HEK293 (cell line): ENCODE measurements around the gene NOL6.

ENCODE experiments used
- CTCF ChIA-PET: fragments of 350-600 bp; formaldehyde crosslinking; extraction: SDS; loops from one replicate; lab custom pipeline; 2021; ENCODE audit warnings: antibody characterized with exemption; lab: Yijun Ruan, JAX
- POLR2A ChIA-PET: fragments of 300-600 bp; formaldehyde crosslinking; extraction: SDS; loops from one replicate; lab custom pipeline; 2020; ENCODE audit warnings: antibody characterized with exemption, inconsistent platforms; lab: Yijun Ruan, JAX
- H3K27ac ChIP-seq: fragments of 200-500 bp; sonication (Bioruptor generic); 2 replicates; pipeline ENCODE4 v1.5.1; 2014; ENCODE audit warnings: low read depth, low read length, control low read depth, inconsistent platforms; ENCODE audit errors: extremely low read depth
- H3K36me3 ChIP-seq, 2 experiments: fragments of 200-500 bp in 1 of 2; sonication (Bioruptor generic) in 1 of 2; 1 replicate in 1 of 2; 2 replicates in 1 of 2; pipeline ENCODE4 v1.5.1; 2014 to 2017; ENCODE audit warnings: inconsistent platforms in 2 of 2, low read length in 2 of 2; ENCODE audit not compliant: control insufficient read depth in 2 of 2, insufficient read depth in 1 of 2
- H3K4me1 ChIP-seq: fragments of 200-500 bp; sonication (Bioruptor generic); 2 replicates; pipeline ENCODE4 v1.5.1; 2014; ENCODE audit warnings: mild to moderate bottlenecking, low read length, inconsistent platforms; ENCODE audit not compliant: control insufficient read depth, insufficient read depth
- H3K4me3 ChIP-seq: 2 replicates; pipeline ENCODE4 v1.5.1; 2011; ENCODE audit warnings: low read depth, mild to moderate bottlenecking, control low read depth, low read length, moderate library complexity
- H3K9me3 ChIP-seq: fragments of 200-500 bp; sonication (Bioruptor generic); 2 replicates; pipeline ENCODE4 v1.5.1; 2014; ENCODE audit warnings: low read depth, low read length, inconsistent platforms; ENCODE audit not compliant: control insufficient read depth, insufficient read depth
- BCL11B ChIP-seq: fragments of 450-650 bp; formaldehyde crosslinking; IDR thresholded peaks from 2 replicates; pipeline ENCODE4 v1.5.1; 2016; ENCODE audit warnings: low read depth, missing biosample characterization, missing genetic modification characterization
- GLI4 ChIP-seq: fragments of 450-650 bp; formaldehyde crosslinking; IDR thresholded peaks from 2 replicates; pipeline ENCODE4 v1.5.1; 2016; ENCODE audit warnings: missing biosample characterization, missing genetic modification characterization
- HOXD13 ChIP-seq: sonication (generic); formaldehyde crosslinking; IDR thresholded peaks from 2 replicates; pipeline ENCODE4 v1.8.0; 2022; ENCODE audit warnings: missing genetic modification reagents, borderline replicate concordance
- KLF8 ChIP-seq: fragments of 450-650 bp; formaldehyde crosslinking; IDR thresholded peaks from 2 replicates; pipeline ENCODE4 v1.5.1; 2016; ENCODE audit warnings: missing biosample characterization, missing genetic modification characterization
- MYNN ChIP-seq: fragments of 450-650 bp; formaldehyde crosslinking; IDR thresholded peaks from 2 replicates; pipeline ENCODE4 v1.5.1; 2016; ENCODE audit warnings: missing biosample characterization, missing genetic modification characterization, borderline replicate concordance
- OVOL3 ChIP-seq: fragments of 450-650 bp; formaldehyde crosslinking; IDR thresholded peaks from 2 replicates; pipeline ENCODE4 v1.5.1; 2016; ENCODE audit warnings: missing biosample characterization, missing genetic modification characterization
- PBX3 ChIP-seq: sonication (generic); formaldehyde crosslinking; IDR thresholded peaks from 2 replicates; pipeline ENCODE4 v1.8.1; 2022; ENCODE audit warnings: mild to moderate bottlenecking, moderate library complexity, missing genetic modification reagents
- PRDM10 ChIP-seq: fragments of 450-650 bp; formaldehyde crosslinking; IDR thresholded peaks from 2 replicates; pipeline ENCODE4 v1.5.1; 2016; ENCODE audit warnings: missing biosample characterization, missing genetic modification characterization
- SALL2 ChIP-seq: fragments of 450-650 bp; formaldehyde crosslinking; IDR thresholded peaks from 2 replicates; pipeline ENCODE4 v1.5.0; 2017; ENCODE audit warnings: missing biosample characterization, mild to moderate bottlenecking, missing genetic modification characterization, borderline replicate concordance
- SETDB1 ChIP-seq: IDR thresholded peaks from one replicate; pipeline ENCODE4 v1.6.1; 2017; ENCODE audit warnings: mild to moderate bottlenecking, low read length, moderate library complexity, mixed read lengths; ENCODE audit not compliant: insufficient read length
- ZIC2 ChIP-seq: fragments of 450-650 bp; formaldehyde crosslinking; IDR thresholded peaks from 2 replicates; pipeline ENCODE4 v1.5.1; 2016; ENCODE audit warnings: missing biosample characterization, missing genetic modification characterization
- ZNF18 ChIP-seq: fragments of 450-650 bp; formaldehyde crosslinking; IDR thresholded peaks from 2 replicates; pipeline ENCODE4 v1.5.1; 2016; ENCODE audit warnings: missing biosample characterization, missing genetic modification characterization
- ZNF184 ChIP-seq: fragments of 450-650 bp; IDR thresholded peaks from 2 replicates; pipeline ENCODE4 v1.5.1; 2018; ENCODE audit warnings: missing biosample characterization, mild to moderate bottlenecking, missing genetic modification characterization
- ZNF19 ChIP-seq: fragments of 450-650 bp; formaldehyde crosslinking; IDR thresholded peaks from 2 replicates; pipeline ENCODE4; 2016; ENCODE audit warnings: missing biosample characterization, missing genetic modification characterization, low read depth
- ZNF211 ChIP-seq: fragments of 450-650 bp; formaldehyde crosslinking; IDR thresholded peaks from 2 replicates; pipeline ENCODE4 v1.5.1; 2016; ENCODE audit warnings: low read depth, missing biosample characterization, missing genetic modification characterization
- ZNF221 ChIP-seq: fragments of 450-650 bp; formaldehyde crosslinking; IDR thresholded peaks from 2 replicates; pipeline ENCODE4 v1.5.1; 2017; ENCODE audit warnings: missing biosample characterization, missing genetic modification characterization, borderline replicate concordance
- ZNF239 ChIP-seq: fragments of 450-650 bp; formaldehyde crosslinking; IDR thresholded peaks from 2 replicates; pipeline ENCODE4 v1.5.1; 2016; ENCODE audit warnings: missing biosample characterization, missing genetic modification characterization
- ZNF341 ChIP-seq: fragments of 450-650 bp; formaldehyde crosslinking; IDR thresholded peaks from 2 replicates; pipeline ENCODE4; 2016; ENCODE audit warnings: low read depth, missing biosample characterization, missing genetic modification characterization
- ZNF394 ChIP-seq: fragments of 450-650 bp; formaldehyde crosslinking; IDR thresholded peaks from 2 replicates; pipeline ENCODE4 v1.5.1; 2016; ENCODE audit warnings: missing biosample characterization, missing genetic modification characterization, mild to moderate bottlenecking, moderate library complexity, borderline replicate concordance
- ZNF423 ChIP-seq: fragments of 450-650 bp; formaldehyde crosslinking; IDR thresholded peaks from 2 replicates; pipeline ENCODE4 v1.5.1; 2016; ENCODE audit warnings: missing biosample characterization, missing genetic modification characterization
- ZNF501 ChIP-seq: fragments of 450-650 bp; formaldehyde crosslinking; IDR thresholded peaks from 2 replicates; pipeline ENCODE4 v1.5.1; 2016; ENCODE audit warnings: missing biosample characterization, missing genetic modification characterization
- ZNF560 ChIP-seq: fragments of 450-650 bp; formaldehyde crosslinking; IDR thresholded peaks from 2 replicates; pipeline ENCODE4 v1.5.1; 2017; ENCODE audit warnings: missing biosample characterization, missing genetic modification characterization, borderline replicate concordance
- ZNF610 ChIP-seq: fragments of 450-650 bp; formaldehyde crosslinking; IDR thresholded peaks from 2 replicates; pipeline ENCODE4 v1.5.1; 2016; ENCODE audit warnings: missing biosample characterization, missing genetic modification characterization, borderline replicate concordance
- ZNF658 ChIP-seq: fragments of 450-650 bp; formaldehyde crosslinking; IDR thresholded peaks from 2 replicates; pipeline ENCODE4; 2016; ENCODE audit warnings: missing biosample characterization, missing genetic modification characterization
- ZNF664 ChIP-seq: fragments of 450-650 bp; formaldehyde crosslinking; IDR thresholded peaks from 2 replicates; pipeline ENCODE4 v1.5.1; 2016; ENCODE audit warnings: missing biosample characterization, missing genetic modification characterization
- ZNF768 ChIP-seq: fragments of 450-650 bp; formaldehyde crosslinking; IDR thresholded peaks from 2 replicates; pipeline ENCODE4 v1.5.1; 2018; ENCODE audit warnings: missing biosample characterization, mild to moderate bottlenecking, missing genetic modification characterization
- ZNF777 ChIP-seq: fragments of 450-650 bp; formaldehyde crosslinking; IDR thresholded peaks from 2 replicates; pipeline ENCODE4 v1.5.1; 2017; ENCODE audit warnings: missing biosample characterization, missing genetic modification characterization, borderline replicate concordance

NOL6 gene

GRCh38 chr9:33468797-33469621, 4.7 kb downstream of the NOL6 start:
- Histone ChIP-seq H3K27ac (no peak overlapping the region), H3K36me3 (peaks cover 8 to 82% of the 10 kb centered on the region in 2 experiments), H3K4me1 (no peaks in the 10 kb centered on the region), H3K4me3 (no peak overlapping the region), H3K9me3 (no peaks in the 10 kb centered on the region)
- ChIA-PET CTCF (interaction anchor here (0.6 to 10.4 kb wide), 5 partner anchors 15 to 95 kb away, joined by 3 to 176 read pairs (median 61); partner anchors contain the start of genes AQP3 and AQP7), POLR2A (interaction anchor here (0.6 kb wide), 1 partner anchor 14 kb away, joined by 3 read pairs; no protein-coding TSS in a partner anchor)
- TF ChIP-seq PBX3 (CRISPR knock-in tag) (no peak), OVOL3 (tag by site-specific recombination) (no peak), PRDM10 (tag by site-specific recombination) (no peak), ZNF423 (tag by site-specific recombination) (no peak), ZNF394 (tag by site-specific recombination) (no peak), BCL11B (tag by site-specific recombination) (no peak), ZIC2 (tag by site-specific recombination) (no peak), ZNF221 (tag by site-specific recombination) (no peak), HOXD13 (CRISPR knock-in tag) (no peak), ZNF18 (tag by site-specific recombination) (no peak), SALL2 (no peak), ZNF664 (tag by site-specific recombination) (no peak), ZNF658 (no peak)

GRCh38 chr9:33468215-33468730, 5.5 kb downstream of the NOL6 start:
- ChIA-PET CTCF (interaction anchor here (0.6 to 10.4 kb wide), 9 partner anchors 9 to 153 kb away, joined by 3 to 176 read pairs (median 12); partner anchors contain the start of genes AQP3 and AQP7), POLR2A (interaction anchor here (0.6 to 3.3 kb wide), 2 partner anchors 14 to 65 kb away, joined by 3 to 9 read pairs; no protein-coding TSS in a partner anchor)
- no peaks in the 10 kb centered on the region for H3K9me3 ChIP-seq
- no peak for TF ChIP-seq MYNN (tag by site-specific recombination)
- TF ChIP-seq GLI4 (tag by site-specific recombination) = no peak
- TF ChIP-seq ZNF341 (tag by site-specific recombination) = no peak
- no peak for TF ChIP-seq ZNF19
- no peak for TF ChIP-seq KLF8
- no peak for TF ChIP-seq SETDB1
- no peak for TF ChIP-seq ZNF501 (tag by site-specific recombination)
- TF ChIP-seq ZNF239 (tag by site-specific recombination) = no peak
- TF ChIP-seq ZNF560 (tag by site-specific recombination) = no peak
- no peak for TF ChIP-seq ZNF768 (tag by site-specific recombination)
- TF ChIP-seq ZNF221 (tag by site-specific recombination) = no peak
- no peak for TF ChIP-seq ZNF664 (tag by site-specific recombination)
- TF ChIP-seq ZNF184 (tag by site-specific recombination) = no peak
- TF ChIP-seq ZNF777 (tag by site-specific recombination) = no peak
- no peak for TF ChIP-seq ZNF610 (tag by site-specific recombination)
- TF ChIP-seq ZNF211 (tag by site-specific recombination) = no peak
- H3K36me3 ChIP-seq = peaks cover 8 to 89% of the 10 kb centered on the region in 2 experiments
- no peaks in the 10 kb centered on the region for H3K4me1 ChIP-seq
- no peak overlapping the region for H3K27ac ChIP-seq
- H3K4me3 ChIP-seq = no peak overlapping the region
